Tibial nerve (tissue), 4 donors: ENCODE measurements around the gene AKAP17A.

Source experiments
- EP300 ChIP-seq, 2 donors: sonication (generic); formaldehyde crosslinking; IDR thresholded peaks; one replicate each; pipeline ENCODE4 v1.6.1; 2017; ENCODE audit warnings: antibody characterized with exemption in 2 of 2, mild to moderate bottlenecking in 1 of 2
- POLR2A ChIP-seq, 2 donors: fragments of 450-650 bp; IDR thresholded peaks; one replicate each; pipeline ENCODE4 v1.6.1; 2017; ENCODE audit warnings: antibody characterized with exemption in 2 of 2, mild to moderate bottlenecking in 2 of 2, moderate library complexity in 2 of 2
- TF ChIP-seq, protein P1 (sequence below), 5 experiments: fragments of 200-600 bp in 3 of 5; fragments of 450-650 bp in 2 of 5; sonication (generic) in 3 of 5; IDR thresholded peaks; one replicate each; pipeline ENCODE4 v1.5.1; 2016 to 2019; ENCODE audit warnings: antibody characterized with exemption in 5 of 5, mild to moderate bottlenecking in 3 of 5, moderate library complexity in 2 of 5

DNA sequence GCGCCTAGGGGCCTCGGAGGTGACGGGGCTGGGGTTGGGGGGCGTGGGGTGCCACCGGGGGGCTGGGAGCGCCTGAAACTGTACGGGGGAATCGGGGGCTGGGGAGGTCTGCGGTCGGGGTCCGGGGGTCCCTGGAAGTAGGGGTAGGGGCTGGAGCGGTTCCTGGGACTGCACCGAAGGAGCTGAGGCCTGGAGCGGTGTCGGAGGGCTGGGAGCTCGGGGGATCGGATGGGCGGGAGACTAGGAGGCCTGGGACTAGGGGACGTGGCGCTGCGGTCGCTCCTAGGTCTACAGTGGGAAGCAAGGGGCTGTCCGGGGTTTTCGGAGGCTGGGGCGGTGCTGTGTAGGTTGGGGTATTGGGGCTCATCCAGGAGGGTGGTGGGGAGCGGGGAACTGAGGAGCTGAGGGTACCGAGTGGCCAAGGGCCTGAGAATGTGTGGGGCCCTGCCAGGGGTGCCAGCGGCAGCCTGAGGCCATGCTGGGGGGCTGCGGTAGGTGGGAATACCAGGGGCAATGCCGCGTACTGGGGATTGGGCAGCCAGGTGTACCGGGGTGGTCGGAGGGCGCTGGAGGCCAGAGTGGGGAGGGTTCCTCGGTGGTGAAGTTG is 562 bp downstream of the AKAP17A start:
- TF ChIP-seq, protein P1, sequence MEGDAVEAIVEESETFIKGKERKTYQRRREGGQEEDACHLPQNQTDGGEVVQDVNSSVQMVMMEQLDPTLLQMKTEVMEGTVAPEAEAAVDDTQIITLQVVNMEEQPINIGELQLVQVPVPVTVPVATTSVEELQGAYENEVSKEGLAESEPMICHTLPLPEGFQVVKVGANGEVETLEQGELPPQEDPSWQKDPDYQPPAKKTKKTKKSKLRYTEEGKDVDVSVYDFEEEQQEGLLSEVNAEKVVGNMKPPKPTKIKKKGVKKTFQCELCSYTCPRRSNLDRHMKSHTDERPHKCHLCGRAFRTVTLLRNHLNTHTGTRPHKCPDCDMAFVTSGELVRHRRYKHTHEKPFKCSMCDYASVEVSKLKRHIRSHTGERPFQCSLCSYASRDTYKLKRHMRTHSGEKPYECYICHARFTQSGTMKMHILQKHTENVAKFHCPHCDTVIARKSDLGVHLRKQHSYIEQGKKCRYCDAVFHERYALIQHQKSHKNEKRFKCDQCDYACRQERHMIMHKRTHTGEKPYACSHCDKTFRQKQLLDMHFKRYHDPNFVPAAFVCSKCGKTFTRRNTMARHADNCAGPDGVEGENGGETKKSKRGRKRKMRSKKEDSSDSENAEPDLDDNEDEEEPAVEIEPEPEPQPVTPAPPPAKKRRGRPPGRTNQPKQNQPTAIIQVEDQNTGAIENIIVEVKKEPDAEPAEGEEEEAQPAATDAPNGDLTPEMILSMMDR (IDR thresholded peaks at IDR 0.05) = no peak
- TF ChIP-seq POLR2A (IDR thresholded peaks at IDR 0.05) = no peak
- TF ChIP-seq EP300 (IDR thresholded peaks at IDR 0.05) = no peak
